Muscle of arm (tissue), 12 donors: ENCODE data around the gene IL1RAP. TPM values are rescaled to one million over a fixed set of nuclear protein-coding genes. Genes with fewer than 3 reads are reported as not detected.

Source experiments
- DNase-seq: peaks from one replicate; pipeline ENCODE4 v3.0.0-alpha.2; 2013
- polyA plus RNA-seq, 12 donors: library from polyadenylated mRNA; unstranded; fragments of 120-200 nt; gene quantifications; one replicate each; pipeline ENCODE4 v1.2.1, GENCODE V29; 2013; ENCODE audit not compliant: insufficient read length in 12 of 12

The IL1RAP gene
- polyA plus RNA-seq, 12 donors, result 8.0 to 20.9 (median 10.3) TPM; not detected in 1

- DNase-seq, result no peak
These were observed 60.6 kb downstream of the IL1RAP start for GRCh38 chr3:190574473-190574872.

GRCh38 chr3:190575437-190576185, 61.7 kb downstream of the IL1RAP start:
- peak; percentile 33 for DNase-seq

GRCh38 chr3:190577225-190577624, 63.3 kb downstream of the IL1RAP start:
- no peak for DNase-seq

GRCh38 chr3:190579514-190580137, 65.7 kb downstream of the IL1RAP start:
- DNase-seq, result no peak

- DNase-seq, result no peak
These were observed 66.5 kb downstream of the IL1RAP start for GRCh38 chr3:190580417-190580816.

- no peak for DNase-seq
These were observed 67.2 kb downstream of the IL1RAP start for GRCh38 chr3:190581041-190581541.

- no peak for DNase-seq
These were observed 68.8 kb downstream of the IL1RAP start for GRCh38 chr3:190582667-190583066.

GRCh38 chr3:190585805-190586630, 72.1 kb downstream of the IL1RAP start:
- no peak for DNase-seq

- no peak for DNase-seq
These were observed 72.7 kb downstream of the IL1RAP start for GRCh38 chr3:190586631-190587011.

GRCh38 chr3:190588570-190588969, 74.7 kb downstream of the IL1RAP start:
- no peak for DNase-seq

GRCh38 chr3:190589326-190589725, 75.4 kb downstream of the IL1RAP start:
- DNase-seq, result no peak

GRCh38 chr3:190591080-190591479, 77.2 kb downstream of the IL1RAP start:
- DNase-seq, result no peak

GRCh38 chr3:190593075-190593474, 79.2 kb downstream of the IL1RAP start:
- DNase-seq, result no peak

GRCh38 chr3:190594171-190594570, 80.3 kb downstream of the IL1RAP start:
- DNase-seq, result no peak

- no peak for DNase-seq
These were observed 81.4 kb downstream of the IL1RAP start for GRCh38 chr3:190595179-190595795.

- DNase-seq, result no peak
These were observed 81.9 kb downstream of the IL1RAP start for GRCh38 chr3:190595807-190596206.

GRCh38 chr3:190596349-190597285, 82.7 kb downstream of the IL1RAP start:
- no peak for DNase-seq

GRCh38 chr3:190597291-190597690, 83.4 kb downstream of the IL1RAP start:
- no peak for DNase-seq

- DNase-seq, result no peak
These were observed 87.7 kb downstream of the IL1RAP start for GRCh38 chr3:190601622-190602021.

- DNase-seq, result no peak
These were observed 91.5 kb downstream of the IL1RAP start for GRCh38 chr3:190605385-190605784.

- DNase-seq, result no peak
These were observed 92.7 kb downstream of the IL1RAP start for GRCh38 chr3:190606596-190606995.
